Glomerular visceral epithelial cell (primary cell): ENCODE measurements around the gene MUC20.
"Not testable (repeated sequence)": the region's sequence is repeated elsewhere in the genome, so short reads cannot be mapped to it uniquely, and the experiment has no call there.

ENCODE experiments used
- DNase-seq: peaks from one replicate; pipeline ENCODE4 v3.0.0-alpha.2; 2016; ENCODE audit errors: extremely low spot score

The MUC20 gene

GRCh38 chr3:195710126-195710905 is 10.5 kb upstream of the MUC20 start:
- not testable (repeated sequence) for DNase-seq

- not testable (repeated sequence) for DNase-seq
These were observed 9.5 kb upstream of the MUC20 start for GRCh38 chr3:195711091-195711812.

- DNase-seq = no peak
These were observed 8.8 kb upstream of the MUC20 start for GRCh38 chr3:195711813-195712534.

GRCh38 chr3:195712535-195712910 is 8.3 kb upstream of the MUC20 start:
- DNase-seq = not testable (repeated sequence)

- DNase-seq = not testable (repeated sequence)
These were observed 7.6 kb upstream of the MUC20 start for GRCh38 chr3:195713150-195713549.

GRCh38 chr3:195714380-195715011 is 6.3 kb upstream of the MUC20 start:
- DNase-seq = no peak

- DNase-seq = no peak
These were observed 5.6 kb upstream of the MUC20 start for GRCh38 chr3:195715134-195715533.

- no peak for DNase-seq
These were observed 5.1 kb upstream of the MUC20 start for GRCh38 chr3:195715583-195716266.

GRCh38 chr3:195717416-195717815 is 3.4 kb upstream of the MUC20 start:
- no peak for DNase-seq

GRCh38 chr3:195717852-195718476 is 2.8 kb upstream of the MUC20 start:
- DNase-seq = no peak

- no peak for DNase-seq
These were observed 2.2 kb upstream of the MUC20 start for GRCh38 chr3:195718477-195718984.

- DNase-seq = not testable (repeated sequence)
These were observed 1.1 kb upstream of the MUC20 start for GRCh38 chr3:195719514-195720254.

GRCh38 chr3:195722139-195722995 is 1.6 kb downstream of the MUC20 start:
- not testable (repeated sequence) for DNase-seq

- not testable (repeated sequence) for DNase-seq
These were observed 2.2 kb downstream of the MUC20 start for GRCh38 chr3:195722996-195723345.

- not testable (repeated sequence) for DNase-seq
These were observed 3.6 kb downstream of the MUC20 start for GRCh38 chr3:195724363-195724762.

- not testable (repeated sequence) for DNase-seq
These were observed 5.3 kb downstream of the MUC20 start for GRCh38 chr3:195725916-195726740.

GRCh38 chr3:195727606-195728195 is 6.9 kb downstream of the MUC20 start:
- DNase-seq = no peak

GRCh38 chr3:195728789-195729188 is 8.0 kb downstream of the MUC20 start:
- DNase-seq = not testable (repeated sequence)
